ENCODE measurements around the gene SLC25A29. TPM values are rescaled to one million over a fixed set of nuclear protein-coding genes. Genes with fewer than 3 reads are reported as not detected.

SLC25A29 gene
- total RNA-seq, 1 donor: 19.9 TPM

DNA sequence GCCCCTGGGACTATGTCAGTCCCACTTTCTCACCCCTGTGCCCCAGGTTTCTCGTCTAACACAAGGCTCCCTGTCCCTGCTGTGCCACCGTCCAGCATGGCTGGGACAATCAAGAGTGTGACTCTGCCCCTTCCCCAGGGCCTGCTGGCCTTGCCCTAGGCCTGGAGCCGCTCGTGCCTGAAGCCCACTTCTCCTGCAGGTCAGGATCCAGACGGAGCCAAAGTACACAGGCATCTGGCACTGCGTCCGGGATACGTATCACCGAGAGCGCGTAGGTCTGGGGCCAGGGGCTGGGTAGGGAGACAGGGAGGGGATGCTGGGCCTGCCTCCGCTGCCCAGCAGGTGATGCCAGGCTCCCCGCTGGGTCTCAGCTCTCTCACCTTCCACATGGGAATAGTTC, 19.7 kb upstream of the SLC25A29 start:
- TF ChIP-seq, protein P1, sequence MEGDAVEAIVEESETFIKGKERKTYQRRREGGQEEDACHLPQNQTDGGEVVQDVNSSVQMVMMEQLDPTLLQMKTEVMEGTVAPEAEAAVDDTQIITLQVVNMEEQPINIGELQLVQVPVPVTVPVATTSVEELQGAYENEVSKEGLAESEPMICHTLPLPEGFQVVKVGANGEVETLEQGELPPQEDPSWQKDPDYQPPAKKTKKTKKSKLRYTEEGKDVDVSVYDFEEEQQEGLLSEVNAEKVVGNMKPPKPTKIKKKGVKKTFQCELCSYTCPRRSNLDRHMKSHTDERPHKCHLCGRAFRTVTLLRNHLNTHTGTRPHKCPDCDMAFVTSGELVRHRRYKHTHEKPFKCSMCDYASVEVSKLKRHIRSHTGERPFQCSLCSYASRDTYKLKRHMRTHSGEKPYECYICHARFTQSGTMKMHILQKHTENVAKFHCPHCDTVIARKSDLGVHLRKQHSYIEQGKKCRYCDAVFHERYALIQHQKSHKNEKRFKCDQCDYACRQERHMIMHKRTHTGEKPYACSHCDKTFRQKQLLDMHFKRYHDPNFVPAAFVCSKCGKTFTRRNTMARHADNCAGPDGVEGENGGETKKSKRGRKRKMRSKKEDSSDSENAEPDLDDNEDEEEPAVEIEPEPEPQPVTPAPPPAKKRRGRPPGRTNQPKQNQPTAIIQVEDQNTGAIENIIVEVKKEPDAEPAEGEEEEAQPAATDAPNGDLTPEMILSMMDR (IDR thresholded peaks at IDR 0.05; ENCODE audit: extremely low read depth, low read depth, low read length): no peak
- Histone ChIP-seq H3K36me3 (ENCODE audit: insufficient read depth, low read length) (no peaks in the 10 kb centered on the region), H3K27me3 (ENCODE audit: insufficient read depth, low read length) (no peaks in the 10 kb centered on the region), H3K4me1 (ENCODE audit: insufficient read depth, low read length) (no peaks in the 10 kb centered on the region), H3K9me3 (ENCODE audit: low read depth, low read length) (no peaks in the 10 kb centered on the region), H3K79me2 (ENCODE audit: insufficient read depth, low read length) (no peaks in the 10 kb centered on the region), H3K4me3 (ENCODE audit: insufficient read depth, low read length) (no peak overlapping the region), H3K4me2 (ENCODE audit: insufficient read depth, low read length) (no peak overlapping the region), H3K27ac (ENCODE audit: low read depth, low read length) (no peak overlapping the region), H2AFZ (ENCODE audit: low read length) (no peak overlapping the region), H4K20me1 (ENCODE audit: insufficient read depth, low read length) (no peaks in the 10 kb centered on the region)
- DNase-seq (ENCODE audit: insufficient read length, low spot score, missing footprints): no peak

DNA sequence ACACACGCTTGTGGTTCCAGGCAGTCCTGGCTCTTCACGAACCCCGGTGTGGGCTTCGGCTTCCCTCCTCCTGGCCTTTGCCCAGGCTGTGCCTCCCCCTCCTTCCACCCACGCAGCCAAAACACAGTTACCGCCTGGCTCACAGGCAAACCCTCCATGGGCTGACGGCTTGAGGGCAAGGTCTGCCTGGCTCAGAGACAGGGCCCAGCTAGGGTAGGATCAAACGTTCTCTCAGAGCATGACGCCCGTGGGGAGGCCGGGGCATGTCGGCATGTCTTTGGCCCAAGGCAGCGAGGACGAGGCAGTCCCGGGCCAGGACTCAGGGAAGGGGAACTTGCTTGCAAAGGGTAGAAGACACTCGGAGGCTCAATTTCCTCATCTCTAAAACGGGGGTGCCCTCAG, 19.0 kb upstream of the SLC25A29 start:
- Histone ChIP-seq H3K4me1 (ENCODE audit: insufficient read depth, low read length) (no peaks in the 10 kb centered on the region), H3K36me3 (ENCODE audit: insufficient read depth, low read length) (no peaks in the 10 kb centered on the region), H2AFZ (ENCODE audit: low read length) (no peak overlapping the region), H3K79me2 (ENCODE audit: insufficient read depth, low read length) (no peaks in the 10 kb centered on the region), H3K27me3 (ENCODE audit: insufficient read depth, low read length) (no peaks in the 10 kb centered on the region), H3K9me3 (ENCODE audit: low read depth, low read length) (no peaks in the 10 kb centered on the region), H4K20me1 (ENCODE audit: insufficient read depth, low read length) (no peaks in the 10 kb centered on the region), H3K4me3 (ENCODE audit: insufficient read depth, low read length) (no peak overlapping the region), H3K4me2 (ENCODE audit: insufficient read depth, low read length) (no peak overlapping the region), H3K27ac (ENCODE audit: low read depth, low read length) (no peak overlapping the region)
- DNase-seq (ENCODE audit: insufficient read length, low spot score, missing footprints): no peak
- TF ChIP-seq, protein P1 (IDR thresholded peaks at IDR 0.05; ENCODE audit: extremely low read depth, low read depth, low read length): no peak

DNA sequence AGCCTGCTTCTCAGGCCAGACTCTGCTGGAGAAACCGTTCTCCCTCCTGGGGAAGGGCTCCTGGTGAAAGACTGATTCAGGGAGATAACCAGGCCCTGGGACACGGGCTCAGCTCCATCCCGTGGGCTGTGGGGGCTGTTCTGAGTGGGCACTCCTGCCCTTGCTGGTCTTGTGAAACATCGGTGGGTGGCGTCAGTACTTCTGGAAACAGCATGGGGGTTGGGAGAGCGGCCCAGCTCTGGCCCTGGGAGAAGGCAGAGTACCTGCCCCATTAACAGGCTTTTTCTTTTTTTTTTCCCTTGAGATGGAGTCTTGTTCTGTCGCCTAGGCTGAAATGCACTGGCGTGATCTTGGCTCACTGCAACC, 17.7 kb upstream of the SLC25A29 start:
- Histone ChIP-seq H2AFZ (ENCODE audit: low read length) (no peak overlapping the region), H3K27ac (ENCODE audit: low read depth, low read length) (no peak overlapping the region), H3K4me2 (ENCODE audit: insufficient read depth, low read length) (no peak overlapping the region), H3K4me1 (ENCODE audit: insufficient read depth, low read length) (no peaks in the 10 kb centered on the region), H3K36me3 (ENCODE audit: insufficient read depth, low read length) (no peaks in the 10 kb centered on the region), H3K4me3 (ENCODE audit: insufficient read depth, low read length) (no peak overlapping the region), H3K79me2 (ENCODE audit: insufficient read depth, low read length) (no peaks in the 10 kb centered on the region), H3K9me3 (ENCODE audit: low read depth, low read length) (no peaks in the 10 kb centered on the region), H3K27me3 (ENCODE audit: insufficient read depth, low read length) (no peaks in the 10 kb centered on the region), H4K20me1 (ENCODE audit: insufficient read depth, low read length) (no peaks in the 10 kb centered on the region)
- no peak for DNase-seq (ENCODE audit: insufficient read length, low spot score, missing footprints)
- TF ChIP-seq, protein P1 (IDR thresholded peaks at IDR 0.05; ENCODE audit: extremely low read depth, low read depth, low read length): no peak

DNA sequence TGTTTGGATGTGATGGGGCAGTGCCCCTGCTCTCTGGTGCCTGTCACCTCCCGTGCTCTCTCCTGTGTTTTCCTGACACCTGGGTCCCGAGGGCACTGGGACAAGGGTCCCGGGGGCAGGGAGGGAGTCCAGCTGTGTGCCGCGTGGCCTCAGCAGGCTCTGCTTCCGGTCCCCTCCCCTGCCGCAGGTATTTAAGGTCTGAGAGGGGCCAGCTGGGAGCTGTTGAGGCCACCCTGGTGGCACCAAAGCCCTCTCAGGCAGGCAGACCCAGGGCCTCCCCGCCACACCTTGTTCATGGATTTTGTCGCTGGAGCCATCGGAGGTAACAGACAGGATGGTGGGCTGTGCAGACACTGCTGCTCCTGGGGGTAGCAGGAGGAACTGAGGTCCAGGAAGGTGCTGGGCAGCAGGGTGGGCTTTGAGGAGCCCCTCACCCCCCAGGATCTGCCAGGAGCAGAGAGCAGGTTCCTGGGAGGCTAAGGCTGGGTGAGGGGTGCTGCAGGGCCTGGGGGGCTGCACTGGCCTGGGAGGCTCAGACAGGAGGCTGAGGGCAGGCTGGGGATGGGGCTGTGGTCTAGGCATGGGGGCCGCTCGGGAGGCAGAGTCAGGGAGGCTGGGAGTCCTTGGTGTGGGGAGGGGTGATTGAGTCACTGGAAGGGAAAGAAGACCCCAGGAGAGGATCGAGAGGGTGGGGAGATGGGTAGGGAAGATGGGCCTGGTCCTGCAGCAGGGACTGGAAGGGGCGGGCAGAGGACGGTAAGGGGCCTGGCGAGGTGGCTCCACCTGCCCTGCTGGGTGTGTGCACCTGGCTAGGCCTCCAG, 17.1 kb upstream of the SLC25A29 start, which contains the start of gene SLC25A47:
TSS of gene SLC25A47 (plus strand) at position 219 of the 821 bp plus-strand sequence. CDS start at position 295, 76 bp downstream.
- no peaks in the 10 kb centered on the region for H4K20me1 ChIP-seq (ENCODE audit: insufficient read depth, low read length)
- no peak for DNase-seq (ENCODE audit: insufficient read length, low spot score, missing footprints)
- TF ChIP-seq, protein P1 (IDR thresholded peaks at IDR 0.05; ENCODE audit: extremely low read depth, low read depth, low read length): no peak
- H3K79me2 ChIP-seq (ENCODE audit: insufficient read depth, low read length): no peaks in the 10 kb centered on the region
- H3K27me3 ChIP-seq (ENCODE audit: insufficient read depth, low read length): no peaks in the 10 kb centered on the region
- H3K27ac ChIP-seq (ENCODE audit: low read depth, low read length): no peak within 1 kb of the TSS
- no peak within 1 kb of the TSS for H2AFZ ChIP-seq (ENCODE audit: low read length)
- H3K36me3 ChIP-seq (ENCODE audit: insufficient read depth, low read length): no peaks in the 10 kb centered on the region
- no peak within 1 kb of the TSS for H3K4me2 ChIP-seq (ENCODE audit: insufficient read depth, low read length)
- H3K4me1 ChIP-seq (ENCODE audit: insufficient read depth, low read length): no peaks in the 10 kb centered on the region
- H3K4me3 ChIP-seq (ENCODE audit: insufficient read depth, low read length): no peak within 1 kb of the TSS
- no peaks in the 10 kb centered on the region for H3K9me3 ChIP-seq (ENCODE audit: low read depth, low read length)

Measured in osteoblast (primary cell).